Brain microvascular endothelial cell (primary cell): ENCODE measurements around the gene BMPER.

Source experiments
- DNase-seq: peaks from one replicate; pipeline ENCODE4 v3.0.0-alpha.2; 2020
- H3K27ac ChIP-seq: fragments of 250-450 bp; sonication (Bioruptor Pico); 2 replicates; pipeline ENCODE4 v1.5.1; 2020; ENCODE audit warnings: mild to moderate bottlenecking, moderate library complexity
- H3K27me3 ChIP-seq: fragments of 250-450 bp; sonication (Bioruptor Pico); replicated peaks from 2 replicates; pipeline ENCODE4 v1.5.1; 2020; ENCODE audit warnings: mild to moderate bottlenecking
- H3K36me3 ChIP-seq: fragments of 250-450 bp; sonication (Bioruptor Pico); replicated peaks from 2 replicates; pipeline ENCODE4 v1.5.1; 2020; ENCODE audit warnings: mild to moderate bottlenecking
- H3K4me3 ChIP-seq: 2 replicates; pipeline ENCODE4 v1.5.1; 2011; ENCODE audit warnings: low read depth, mild to moderate bottlenecking, control low read depth, low read length, moderate library complexity
- CTCF ChIP-seq: IDR thresholded peaks from 2 replicates; pipeline ENCODE4 v1.5.1; 2011; ENCODE audit warnings: low read depth, mild to moderate bottlenecking, moderate library complexity, low read length, control low read depth, inconsistent platforms; ENCODE audit errors: missing control alignments
- in situ Hi-C: cut with HindIII; loops from 2 replicates; pipeline ENCODE4 v1.10.0; 2017; ENCODE audit warnings: low sequenced_read_pairs, low pct_ligation_motif_present

Gene BMPER

GRCh38 chr7:34155220-34155908 lies 250.0 kb downstream of the BMPER start:
- in situ Hi-C loops: no loop called here
- H3K36me3 ChIP-seq: no peaks in the 10 kb centered on the region
- DNase-seq: peak; percentile 82
- no peak for TF ChIP-seq CTCF
- H3K27ac ChIP-seq: peak overlapping the region; percentile 60
- no peaks in the 10 kb centered on the region for H3K27me3 ChIP-seq
- H3K4me3 ChIP-seq: no peak overlapping the region

GRCh38 chr7:34156336-34156735 lies 251.0 kb downstream of the BMPER start:
- Histone ChIP-seq H3K36me3 (no peaks in the 10 kb centered on the region), H3K27ac (no peak overlapping the region), H3K27me3 (no peaks in the 10 kb centered on the region), H3K4me3 (no peak overlapping the region)
- DNase-seq: no peak
- TF ChIP-seq CTCF: no peak
- in situ Hi-C loops: no loop called here

- no peaks in the 10 kb centered on the region for H3K27me3 ChIP-seq
- H3K27ac ChIP-seq: no peak overlapping the region
- in situ Hi-C loops: no loop called here
- no peak overlapping the region for H3K4me3 ChIP-seq
- H3K36me3 ChIP-seq: no peaks in the 10 kb centered on the region
- DNase-seq: no peak
- TF ChIP-seq CTCF: no peak
These were observed 251.8 kb downstream of the BMPER start for GRCh38 chr7:34157137-34157536.

GRCh38 chr7:34158368-34159153 lies 253.2 kb downstream of the BMPER start:
- no peaks in the 10 kb centered on the region for H3K27me3 ChIP-seq
- in situ Hi-C loops: no loop called here
- no peak overlapping the region for H3K27ac ChIP-seq
- no peaks in the 10 kb centered on the region for H3K36me3 ChIP-seq
- no peak for DNase-seq
- H3K4me3 ChIP-seq: no peak overlapping the region
- peak; percentile 24 for TF ChIP-seq CTCF

GRCh38 chr7:34160261-34160752 lies 255.0 kb downstream of the BMPER start:
- in situ Hi-C loops: no loop called here
- Histone ChIP-seq H3K27me3 (no peaks in the 10 kb centered on the region), H3K4me3 (no peak overlapping the region), H3K27ac (peak overlapping the region; percentile 58), H3K36me3 (no peaks in the 10 kb centered on the region)
- peak; percentile 92 for DNase-seq
- TF ChIP-seq CTCF: no peak
